GM21717 (cell line): Measurements from ENCODE around the gene MAP3K12.
"Not testable (repeated sequence)": the region's sequence is repeated elsewhere in the genome, so short reads cannot be mapped to it uniquely, and the experiment has no call there.

Experiments
- ATAC-seq: cut with Tn5 transposase; IDR thresholded peaks from one replicate; pipeline ENCODE4 v1.9.1; 2021; ENCODE audit warnings: mild to moderate bottlenecking, moderate library complexity; ENCODE audit not compliant: unreplicated experiment

The MAP3K12 gene

DNA sequence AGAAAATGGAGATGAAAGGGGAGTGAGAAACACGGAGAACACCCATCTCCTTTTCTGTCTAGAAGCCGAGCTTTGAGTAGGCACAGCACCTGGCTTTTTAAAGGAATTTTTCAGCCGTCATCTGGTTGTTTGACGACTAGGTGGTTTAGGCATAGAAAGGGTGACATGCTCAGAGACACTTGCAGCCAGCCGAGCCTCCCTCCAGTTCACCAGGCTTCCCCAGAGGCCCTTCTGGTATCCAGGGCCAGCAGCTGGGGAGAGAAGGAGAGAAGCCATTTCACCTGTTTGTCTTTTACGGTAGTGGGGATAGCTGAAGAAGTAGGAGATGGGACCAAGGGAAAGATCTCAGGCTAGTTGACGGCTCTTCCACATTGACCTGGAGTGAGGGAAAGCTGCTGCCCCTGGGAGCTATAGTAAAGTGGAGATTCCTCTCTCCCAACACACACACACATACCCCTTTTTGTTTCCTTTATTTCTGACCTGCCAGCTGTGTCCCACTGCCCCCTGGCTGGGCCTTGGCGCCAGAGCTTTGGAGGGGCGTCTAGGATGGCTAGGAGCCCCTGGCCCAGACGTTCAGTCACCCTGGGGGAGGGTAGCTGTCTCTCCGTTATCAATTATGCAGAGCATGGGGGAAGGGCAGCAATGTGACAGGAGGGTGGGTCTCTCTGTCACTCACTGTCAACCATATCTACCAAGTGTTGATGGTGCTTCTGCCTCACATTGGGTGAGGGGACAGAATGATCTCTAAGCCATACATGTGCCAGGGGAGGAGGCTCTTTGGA, 5.5 kb downstream of the MAP3K12 start:
- ATAC-seq: no peak

DNA sequence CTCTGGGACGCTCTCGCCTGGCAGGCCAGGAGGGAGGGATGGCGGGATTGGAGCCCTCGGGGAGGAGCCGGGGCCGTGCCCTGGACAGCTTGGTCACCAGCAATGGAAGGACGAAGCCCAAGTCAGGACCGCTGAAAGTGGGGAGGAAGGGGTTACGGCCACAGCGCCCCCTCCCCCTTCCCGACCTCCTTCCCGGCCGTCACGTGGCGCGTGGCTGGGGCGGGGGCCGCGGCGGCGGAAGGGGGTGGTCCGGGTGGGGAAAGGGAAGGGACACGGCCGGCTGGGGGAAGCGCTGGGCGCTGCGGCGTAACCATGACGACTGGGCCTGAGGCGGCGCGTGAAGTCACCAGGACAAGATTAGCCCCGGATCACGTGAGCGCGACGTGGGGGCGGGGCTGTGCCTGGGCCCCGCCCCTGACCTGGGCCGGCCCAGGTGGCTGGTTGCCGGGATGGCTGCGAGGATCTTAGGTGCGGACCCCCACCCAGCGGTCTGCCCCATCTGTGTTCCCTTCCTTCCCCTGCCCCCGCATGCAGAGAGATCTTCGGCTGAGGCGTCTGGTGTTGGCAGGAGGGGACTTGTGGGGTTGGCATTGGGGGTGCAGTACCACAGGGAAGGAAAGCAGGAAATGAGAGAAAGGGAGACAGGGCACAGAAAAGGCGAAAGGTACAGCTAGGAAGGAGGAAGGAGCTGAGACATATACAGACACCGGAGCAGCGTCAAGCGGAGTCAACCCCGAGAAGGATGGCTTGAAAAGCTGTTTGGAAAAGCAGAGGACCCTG, 6.2 kb downstream of the MAP3K12 start:
- ATAC-seq: peak; percentile 80

DNA sequence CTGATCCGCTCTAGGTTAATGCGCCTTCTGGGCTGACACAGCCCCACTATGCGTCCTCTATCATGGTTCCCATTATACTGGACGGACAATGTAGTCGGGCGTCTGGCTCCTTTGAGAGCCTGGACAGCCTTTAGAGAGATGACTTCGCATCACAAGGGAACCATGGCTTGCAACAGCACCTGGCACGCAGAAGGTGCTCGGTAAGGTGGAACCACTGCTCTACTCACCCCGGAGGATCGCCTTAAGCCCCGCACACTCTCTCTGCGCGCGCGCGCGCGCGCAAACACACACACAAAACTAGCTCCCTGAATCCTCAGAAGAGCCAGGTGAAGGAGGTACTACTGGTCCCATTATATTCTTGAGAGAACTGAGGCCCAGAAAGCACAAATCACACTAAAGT, 7.1 kb downstream of the MAP3K12 start:
- no peak for ATAC-seq

DNA sequence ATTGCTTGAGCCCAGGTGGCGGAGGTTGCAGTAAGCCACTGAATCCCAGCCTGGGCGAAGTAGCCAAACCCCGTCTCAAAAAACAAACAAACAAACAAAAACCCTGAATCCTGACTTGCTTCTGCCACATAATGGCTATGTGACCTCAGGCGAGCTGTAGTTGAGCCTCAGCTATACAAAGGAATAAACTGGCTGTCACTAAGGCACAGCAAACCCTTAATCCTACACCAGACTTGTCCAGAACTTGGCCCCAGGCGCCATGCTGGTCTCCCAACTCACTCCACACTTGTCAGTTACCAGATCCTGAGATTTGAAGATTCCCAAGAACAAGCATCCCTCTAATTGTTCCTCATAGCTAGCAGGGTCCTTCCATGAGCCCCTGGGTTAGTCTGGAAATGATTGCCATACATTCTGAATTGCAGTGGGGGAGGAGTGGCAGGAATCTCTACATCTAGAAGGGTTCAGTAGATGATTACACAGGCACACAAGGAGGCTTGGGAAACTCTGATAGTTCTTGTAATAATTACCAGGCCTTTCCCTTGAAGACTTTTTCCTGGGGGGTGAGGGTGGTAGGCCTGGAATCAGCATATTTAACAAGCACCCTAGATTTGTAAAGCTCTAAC, 9.9 kb downstream of the MAP3K12 start:
- no peak for ATAC-seq

DNA sequence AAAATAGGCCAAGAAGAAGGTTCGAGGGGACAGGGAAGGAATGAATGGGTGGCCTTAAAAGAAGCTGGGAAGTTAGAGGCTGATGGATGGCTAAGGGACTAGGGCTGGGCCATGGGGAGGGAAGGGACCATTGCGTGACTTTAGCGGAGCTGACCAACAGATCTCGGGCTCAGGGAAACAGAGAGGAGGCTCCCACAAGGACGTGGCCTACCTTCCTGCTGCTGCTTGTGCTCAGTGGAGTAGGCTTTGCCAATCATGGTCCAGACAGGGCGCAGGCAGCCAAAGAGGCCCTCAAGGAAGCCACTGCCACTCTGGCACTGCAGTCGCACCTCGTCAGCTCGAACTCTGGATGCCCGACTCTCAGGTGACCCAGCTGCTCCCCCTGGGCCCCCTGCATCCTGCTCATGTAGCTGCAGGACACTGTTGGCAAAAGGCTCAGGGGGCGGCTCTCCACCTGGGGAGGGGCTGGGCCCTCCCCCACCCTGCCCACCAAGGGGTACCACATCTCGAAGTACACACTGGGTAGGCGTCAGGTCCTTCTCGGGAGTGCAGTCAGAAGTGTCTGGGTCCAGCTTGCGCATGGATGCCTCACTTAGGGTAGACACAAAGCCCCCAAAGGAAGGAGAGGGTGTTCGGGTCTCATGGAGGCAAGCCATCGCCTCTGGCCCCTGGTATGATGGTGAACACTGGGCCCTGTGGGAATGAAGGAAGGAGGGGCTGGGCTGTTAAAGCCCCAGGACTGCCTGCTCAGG, 12.3 kb downstream of the MAP3K12 start:
- ATAC-seq: no peak

DNA sequence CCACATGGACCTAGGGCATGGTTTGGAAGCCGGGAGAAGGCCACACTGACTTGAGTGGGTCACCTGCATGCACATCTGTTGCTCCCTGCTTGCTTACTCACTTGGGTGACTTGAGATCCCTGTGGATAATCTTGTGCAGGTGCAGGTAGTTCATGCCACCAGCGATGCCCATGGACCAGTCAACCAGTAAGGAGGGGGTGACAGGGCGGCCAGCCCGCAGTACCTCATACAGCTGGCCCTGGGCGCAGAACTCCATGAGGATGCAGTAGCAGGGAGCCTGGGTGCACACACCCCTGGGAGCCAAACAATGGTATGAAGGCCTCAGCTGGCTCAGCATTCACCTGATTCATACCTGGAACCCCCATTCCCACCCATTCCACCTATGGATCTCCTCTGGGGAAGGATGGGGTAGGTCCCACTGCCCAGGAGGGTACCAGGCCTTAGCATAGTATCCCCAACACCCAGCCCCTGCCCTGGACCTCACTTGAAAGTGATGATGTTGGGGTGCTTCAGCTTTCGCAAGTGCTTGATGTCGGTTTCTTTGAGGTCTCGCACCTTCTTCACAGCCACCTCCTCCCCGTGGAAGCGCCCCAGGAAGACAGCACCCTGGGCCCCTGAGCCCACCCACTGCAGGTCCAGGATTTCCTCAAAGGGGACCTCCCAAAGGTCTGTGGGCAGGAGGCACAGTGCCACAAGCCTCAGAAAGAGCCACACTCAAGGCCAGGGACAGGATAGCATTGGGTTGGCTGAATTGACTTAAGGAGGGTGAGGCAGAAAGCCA, 13.1 kb downstream of the MAP3K12 start:
- ATAC-seq: no peak

DNA sequence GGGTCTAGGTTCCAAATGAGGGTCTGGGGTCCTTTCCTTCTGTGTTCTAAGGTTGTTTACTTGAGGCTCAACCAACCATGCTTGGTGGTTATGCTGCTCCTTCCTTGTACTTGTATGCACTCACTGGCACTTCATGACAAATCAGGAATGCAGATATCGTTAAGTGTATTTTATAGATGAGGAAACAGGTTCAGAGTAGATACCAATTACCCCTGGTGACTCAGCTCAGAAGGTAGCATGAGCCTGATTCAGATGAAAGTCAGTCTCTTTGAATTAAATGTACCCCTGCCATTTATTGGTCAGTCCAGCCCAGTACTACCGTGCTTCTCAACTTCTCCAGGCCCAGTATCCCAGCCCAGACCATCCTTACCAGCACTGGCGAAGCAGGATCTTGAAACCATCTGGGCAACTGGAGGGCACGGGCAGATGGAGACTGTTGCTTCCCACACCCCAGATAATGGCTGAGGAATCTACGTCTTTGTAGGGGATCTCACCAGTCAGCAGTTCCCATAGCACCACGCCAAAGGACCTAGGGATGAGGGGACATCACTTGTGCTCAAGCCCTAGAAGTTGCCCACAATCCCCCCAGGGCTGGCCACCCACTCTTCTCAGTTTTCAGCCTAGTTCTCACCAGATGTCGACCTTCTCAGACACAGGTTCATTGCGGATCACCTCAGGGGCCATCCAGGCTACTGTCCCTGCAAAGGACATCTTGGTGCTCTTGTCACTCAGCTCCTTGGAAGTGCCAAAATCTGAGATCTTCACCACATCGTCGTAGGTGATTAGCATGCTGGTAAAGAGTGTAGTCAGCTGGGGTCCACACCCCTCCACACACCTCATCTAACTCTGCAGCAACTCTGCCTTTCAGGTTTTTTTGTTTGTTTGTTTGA, 14.3 kb downstream of the MAP3K12 start:
- no peak for ATAC-seq

DNA sequence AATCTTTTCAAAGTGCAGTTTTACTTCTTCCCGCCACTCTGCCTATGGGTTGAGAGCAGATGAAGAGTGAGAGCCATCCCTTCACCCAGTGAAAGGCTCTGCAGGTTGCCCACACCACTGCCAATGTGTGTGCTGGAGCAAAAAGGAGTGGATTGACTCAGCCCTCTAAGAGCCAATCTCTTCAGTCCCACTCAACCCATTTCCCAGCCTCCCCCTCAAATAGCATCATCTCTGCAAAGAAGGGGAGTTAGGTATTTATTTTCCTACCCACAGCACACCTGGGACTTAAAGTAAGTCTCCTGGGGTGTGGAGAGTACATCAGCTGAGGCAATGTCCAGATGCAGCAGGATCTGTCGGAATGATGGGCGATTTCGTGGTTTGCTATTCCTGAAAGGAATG, 15.3 kb downstream of the MAP3K12 start:
- no peak for ATAC-seq

DNA sequence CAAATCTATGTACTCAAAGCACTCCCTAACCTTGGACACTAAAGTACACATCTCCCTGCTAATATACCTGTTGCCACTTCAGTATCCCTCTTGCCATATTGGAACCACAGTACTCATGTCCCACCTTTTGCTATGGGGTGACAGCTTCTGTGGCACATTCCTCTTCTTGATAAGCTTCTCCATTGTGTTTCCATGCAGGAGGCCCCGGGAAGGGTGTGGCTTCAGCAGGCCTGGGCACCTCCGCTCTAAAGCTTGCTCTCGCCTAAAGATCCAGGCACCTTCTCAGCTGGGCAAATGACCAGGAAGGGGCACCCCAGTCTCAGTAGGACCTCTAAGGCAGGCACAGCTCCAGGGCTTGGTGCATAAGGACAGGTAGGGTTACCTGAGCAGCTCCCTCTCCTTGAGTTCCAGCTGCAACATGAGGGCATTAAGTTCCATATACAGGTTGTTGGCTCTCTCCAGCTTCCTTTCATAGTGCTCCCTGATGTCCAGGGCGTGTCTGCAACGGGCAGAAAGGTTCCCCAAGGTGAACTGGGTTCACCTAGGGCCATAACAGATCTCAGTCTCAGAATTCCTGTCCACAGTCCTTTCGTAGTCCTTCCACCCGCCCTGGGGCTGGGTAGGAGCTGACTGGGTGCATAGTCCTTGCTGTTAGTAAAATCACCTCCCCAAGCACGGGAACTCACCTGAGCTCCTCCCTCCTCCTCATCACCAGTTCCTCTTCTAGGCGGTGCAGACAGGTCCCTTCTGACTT, 15.9 kb downstream of the MAP3K12 start:
- no peak for ATAC-seq

DNA sequence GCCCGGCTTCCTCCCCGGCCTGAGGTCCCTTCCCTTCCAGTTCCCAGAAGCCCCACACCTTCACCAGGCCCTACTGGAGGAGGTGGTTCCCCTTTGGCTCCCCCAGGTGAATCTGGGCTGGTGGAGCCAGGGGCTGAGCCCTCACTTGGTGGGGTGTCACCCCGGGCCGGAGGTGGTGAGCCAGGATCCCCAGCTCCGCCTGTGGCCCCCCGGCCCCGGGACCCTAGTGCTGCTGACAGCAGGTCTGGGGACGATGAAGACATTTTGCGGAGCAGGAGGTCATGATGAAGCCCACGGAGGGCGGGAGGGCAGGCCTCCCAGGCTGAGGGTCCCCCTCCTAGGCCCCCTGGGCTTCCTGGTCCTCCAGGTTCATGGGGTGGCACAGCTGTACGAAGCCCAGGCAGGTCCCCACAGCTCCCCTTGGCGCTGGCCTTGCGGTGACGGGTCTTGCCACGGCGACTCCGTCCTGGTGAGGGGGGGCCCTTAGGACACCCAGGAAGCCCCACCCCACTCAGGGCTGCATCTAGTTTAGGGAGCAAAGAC, 16.6 kb downstream of the MAP3K12 start:
- ATAC-seq: no peak

DNA sequence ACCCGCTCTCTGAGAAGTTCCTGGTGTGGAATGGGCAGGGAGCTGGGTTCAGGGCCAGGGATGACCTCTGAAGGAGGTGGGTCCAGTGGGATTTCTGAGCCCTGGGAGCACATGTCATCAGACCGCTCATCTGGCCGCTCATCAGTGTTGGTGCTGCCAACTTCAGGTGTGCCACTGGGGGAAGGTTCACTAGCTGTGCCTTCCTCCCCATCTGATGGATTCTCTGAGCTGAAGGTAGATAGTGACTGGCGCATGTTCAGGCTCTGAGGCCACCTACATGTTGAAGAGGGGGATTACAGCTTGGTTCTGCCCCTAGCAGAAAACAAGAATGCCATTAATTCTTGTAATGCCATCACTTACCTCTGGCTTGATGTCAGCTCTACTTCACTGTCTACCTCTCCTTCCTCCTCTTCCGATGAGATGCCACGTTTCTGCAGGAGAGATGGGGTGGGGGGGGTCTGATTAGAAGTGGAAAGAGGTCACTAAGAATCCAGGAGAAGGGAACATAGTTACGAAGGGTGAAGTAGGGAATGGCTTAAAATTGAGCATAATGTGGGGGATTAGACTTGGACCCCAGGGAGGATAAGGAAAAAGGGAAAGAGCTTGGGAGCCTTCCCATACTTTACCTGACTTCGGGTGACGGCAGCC, 17.2 kb downstream of the MAP3K12 start:
- ATAC-seq: no peak

DNA sequence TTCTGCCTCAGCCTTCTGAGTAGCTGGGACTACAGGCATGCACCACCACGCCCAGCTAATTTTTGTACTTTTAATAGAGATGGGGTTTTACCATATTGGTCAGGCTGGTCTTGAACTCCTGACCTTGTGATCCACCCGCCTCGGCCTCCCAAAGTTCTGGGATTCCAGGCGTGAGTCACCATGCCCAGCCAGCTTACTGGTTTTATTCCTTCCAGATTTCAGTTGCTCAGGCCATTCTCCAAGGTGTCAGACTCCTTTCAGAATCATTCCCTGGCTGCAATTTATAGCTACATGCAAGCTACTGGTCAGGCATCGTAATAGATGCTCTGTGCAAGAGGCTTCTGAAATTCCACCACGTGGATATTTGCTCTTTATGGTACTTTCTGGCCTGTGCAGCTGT, 17.8 kb downstream of the MAP3K12 start:
- ATAC-seq: not testable (repeated sequence)

DNA sequence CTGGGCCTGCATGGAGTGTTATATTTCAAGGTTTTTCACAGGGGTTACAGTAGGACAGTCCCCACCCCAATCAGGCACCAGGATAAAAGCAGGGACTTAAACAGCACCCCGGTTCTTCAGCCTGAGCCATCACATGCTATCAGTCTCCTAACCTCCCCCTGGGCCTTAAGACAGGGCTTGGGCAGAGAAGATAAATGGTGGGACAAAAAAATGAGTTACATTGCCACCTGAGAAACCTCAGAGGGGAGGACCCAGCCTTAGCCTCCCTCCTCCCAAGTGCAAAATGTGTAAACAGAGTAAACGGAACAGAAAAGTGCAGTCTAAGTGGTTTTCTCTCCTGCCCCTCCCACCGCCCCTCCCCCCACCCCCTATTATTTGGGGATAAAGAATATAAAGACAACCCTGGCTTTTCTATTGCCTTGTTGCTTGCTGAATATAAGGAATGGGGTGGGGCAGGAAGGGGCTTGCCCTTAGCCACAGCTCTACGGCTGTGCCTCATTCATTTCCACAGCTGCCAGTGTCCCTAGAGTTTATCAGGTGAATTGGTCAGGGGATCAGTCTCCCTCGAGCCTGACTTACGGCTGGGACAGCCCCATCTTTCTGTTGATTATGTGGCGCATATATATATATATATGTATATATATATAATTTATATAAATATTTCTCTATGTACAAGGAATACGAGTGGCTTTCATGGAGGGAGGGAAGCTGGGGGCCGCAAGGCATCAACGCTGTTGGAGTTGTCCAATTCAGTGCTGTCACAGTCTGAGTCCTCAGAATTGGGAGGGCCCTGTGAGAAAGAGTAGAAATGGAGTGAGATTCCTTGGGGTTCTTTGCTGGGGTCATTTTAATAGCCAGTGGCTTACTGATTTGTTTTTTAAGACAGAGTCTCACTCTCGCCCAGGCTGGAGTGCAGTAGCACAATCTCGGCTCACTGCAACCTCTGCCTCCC, 18.5 kb downstream of the MAP3K12 start:
- ATAC-seq: no peak

DNA sequence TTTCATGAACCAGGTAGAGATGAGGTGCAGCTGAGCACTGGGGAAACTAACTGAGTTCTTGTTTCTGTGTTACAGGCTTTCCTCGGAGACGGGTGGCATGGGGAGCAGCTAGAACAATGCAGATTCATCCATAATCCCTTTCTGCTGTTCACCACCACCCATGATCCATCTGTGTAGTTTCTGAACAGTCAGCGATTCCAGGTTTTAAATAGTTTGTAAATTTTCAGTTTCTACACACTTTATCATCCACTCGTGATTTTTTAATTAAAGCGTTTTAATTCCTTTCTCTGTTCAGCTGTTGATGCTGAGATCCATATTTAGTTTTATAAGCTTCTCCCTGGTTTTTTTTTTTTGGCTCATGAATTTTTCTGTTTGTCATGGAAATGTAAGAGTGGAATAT, 19.9 kb downstream of the MAP3K12 start:
- no peak for ATAC-seq

DNA sequence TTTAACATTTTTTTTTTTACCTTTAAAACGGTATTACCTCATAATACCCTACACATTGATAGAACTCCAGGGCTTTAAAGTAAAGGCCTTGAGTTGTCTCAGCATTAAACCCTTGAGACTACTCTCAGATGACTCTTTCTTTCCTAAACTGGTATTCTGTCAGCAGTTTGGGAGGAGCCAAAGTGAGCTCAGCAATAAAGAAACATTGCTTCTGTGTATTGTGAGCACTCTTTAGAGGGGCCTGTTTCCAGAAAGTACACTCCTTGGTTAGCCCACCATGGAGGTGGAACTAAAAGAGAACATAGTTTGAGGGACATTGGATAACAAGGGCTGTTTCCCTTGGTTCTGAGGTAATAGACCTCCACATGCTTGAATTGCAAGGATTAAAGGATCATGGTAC, 20.4 kb downstream of the MAP3K12 start:
- ATAC-seq: no peak

DNA sequence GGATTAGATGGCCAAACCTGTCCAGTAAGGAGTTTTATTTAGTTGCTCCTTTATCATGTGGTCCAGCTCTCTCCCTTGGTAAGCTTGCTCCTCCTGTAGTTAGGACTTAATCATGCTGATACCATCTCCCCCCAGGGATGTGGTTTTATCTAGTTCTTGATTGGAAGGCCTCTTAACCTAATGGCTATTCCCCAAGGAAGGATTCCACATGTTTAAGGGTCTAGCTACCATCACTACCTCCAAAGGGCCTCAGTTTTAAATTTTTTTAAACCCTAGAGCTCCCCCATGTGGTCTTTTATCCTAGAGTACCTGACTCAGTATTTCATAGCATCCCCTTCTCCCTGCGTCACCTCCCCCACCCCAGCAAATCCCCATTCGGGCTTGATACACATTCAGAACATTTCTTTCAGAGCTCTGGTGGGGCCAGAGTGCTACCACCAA, 22.5 kb downstream of the MAP3K12 start:
- ATAC-seq: no peak

DNA sequence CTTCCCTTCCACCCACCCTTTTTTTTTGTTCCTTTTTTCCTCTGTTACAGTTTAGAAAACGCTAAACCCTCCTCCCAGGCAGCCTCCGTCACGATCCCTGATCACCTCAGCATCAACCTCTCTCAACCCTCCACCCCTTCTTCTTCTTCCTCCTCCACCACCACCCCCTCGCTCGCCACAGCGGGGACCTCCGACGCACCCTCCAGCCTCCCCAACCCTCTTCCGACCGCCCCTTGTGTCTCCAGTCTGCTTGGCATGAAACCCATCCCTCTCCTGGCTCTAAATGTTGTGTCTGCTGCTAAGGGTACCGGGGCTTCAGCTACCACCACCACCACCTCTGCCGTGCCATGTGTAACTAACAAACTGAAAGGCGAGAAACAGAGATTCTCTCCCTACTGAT, 24.4 kb downstream of the MAP3K12 start:
- ATAC-seq: no peak
